ENCODE data around the gene WDR45B.

WDR45B gene

DNA sequence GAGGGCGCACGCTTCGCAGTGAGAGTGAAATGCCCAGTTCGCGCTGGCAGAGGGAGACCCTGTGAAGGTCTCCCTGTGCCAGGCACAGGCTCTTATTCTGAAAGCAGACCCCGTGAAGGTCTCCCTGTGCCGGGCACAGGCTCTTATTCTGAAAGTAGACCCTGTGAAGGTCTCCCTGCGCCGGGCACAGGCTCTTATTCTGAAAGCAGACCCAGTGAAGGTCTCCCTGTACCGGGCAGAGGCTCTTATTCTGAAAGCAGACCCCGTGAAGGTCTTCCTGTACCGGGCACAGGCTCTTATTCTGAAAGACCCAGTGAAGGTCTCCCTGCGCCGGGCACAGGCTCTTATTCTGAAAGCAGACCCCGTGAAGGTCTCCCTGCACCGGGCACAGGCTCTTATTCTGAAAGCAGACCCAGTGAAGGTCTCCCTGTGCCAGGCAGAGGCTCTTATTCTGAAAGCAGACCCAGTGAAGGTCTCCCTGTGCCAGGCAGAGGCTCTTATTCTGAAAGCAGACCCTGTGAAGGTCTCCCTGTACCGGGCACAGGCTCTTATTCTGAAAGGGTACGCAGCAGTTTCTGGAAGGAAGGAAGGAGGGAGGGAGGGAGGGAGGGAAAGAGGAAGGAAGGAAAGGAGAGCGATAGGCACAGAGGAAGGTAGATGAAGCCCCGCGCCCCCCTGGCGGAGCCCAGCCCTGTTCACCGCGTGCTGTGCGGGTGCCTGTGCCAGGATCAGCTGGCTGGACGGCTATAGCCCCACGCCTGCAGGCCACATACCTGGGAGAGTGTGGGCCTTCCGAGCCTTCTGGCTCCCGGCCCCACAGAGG is 55.3 kb downstream of the WDR45B start:
- Histone ChIP-seq H3K4me3 (ENCODE audit: low read depth in 1 of 2, low read length in 1 of 2) (peak overlapping the region; percentile 50 to 55), H3K27me3 (no peaks in the 10 kb centered on the region), H3K4me1 (ENCODE audit: control insufficient read depth in 1 of 2, insufficient read depth in 1 of 2, low read depth in 1 of 2, low read length in 1 of 2) (peaks cover 35% of the 10 kb centered on the region in 2 experiments), H3K9me3 (no peaks in the 10 kb centered on the region), H3K27ac (peak overlapping the region; percentile 86), H3K36me3 (peaks cover 34% of the 10 kb centered on the region)
- TF ChIP-seq, protein P1, sequence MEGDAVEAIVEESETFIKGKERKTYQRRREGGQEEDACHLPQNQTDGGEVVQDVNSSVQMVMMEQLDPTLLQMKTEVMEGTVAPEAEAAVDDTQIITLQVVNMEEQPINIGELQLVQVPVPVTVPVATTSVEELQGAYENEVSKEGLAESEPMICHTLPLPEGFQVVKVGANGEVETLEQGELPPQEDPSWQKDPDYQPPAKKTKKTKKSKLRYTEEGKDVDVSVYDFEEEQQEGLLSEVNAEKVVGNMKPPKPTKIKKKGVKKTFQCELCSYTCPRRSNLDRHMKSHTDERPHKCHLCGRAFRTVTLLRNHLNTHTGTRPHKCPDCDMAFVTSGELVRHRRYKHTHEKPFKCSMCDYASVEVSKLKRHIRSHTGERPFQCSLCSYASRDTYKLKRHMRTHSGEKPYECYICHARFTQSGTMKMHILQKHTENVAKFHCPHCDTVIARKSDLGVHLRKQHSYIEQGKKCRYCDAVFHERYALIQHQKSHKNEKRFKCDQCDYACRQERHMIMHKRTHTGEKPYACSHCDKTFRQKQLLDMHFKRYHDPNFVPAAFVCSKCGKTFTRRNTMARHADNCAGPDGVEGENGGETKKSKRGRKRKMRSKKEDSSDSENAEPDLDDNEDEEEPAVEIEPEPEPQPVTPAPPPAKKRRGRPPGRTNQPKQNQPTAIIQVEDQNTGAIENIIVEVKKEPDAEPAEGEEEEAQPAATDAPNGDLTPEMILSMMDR (IDR thresholded peaks at IDR 0.05): no peak

DNA sequence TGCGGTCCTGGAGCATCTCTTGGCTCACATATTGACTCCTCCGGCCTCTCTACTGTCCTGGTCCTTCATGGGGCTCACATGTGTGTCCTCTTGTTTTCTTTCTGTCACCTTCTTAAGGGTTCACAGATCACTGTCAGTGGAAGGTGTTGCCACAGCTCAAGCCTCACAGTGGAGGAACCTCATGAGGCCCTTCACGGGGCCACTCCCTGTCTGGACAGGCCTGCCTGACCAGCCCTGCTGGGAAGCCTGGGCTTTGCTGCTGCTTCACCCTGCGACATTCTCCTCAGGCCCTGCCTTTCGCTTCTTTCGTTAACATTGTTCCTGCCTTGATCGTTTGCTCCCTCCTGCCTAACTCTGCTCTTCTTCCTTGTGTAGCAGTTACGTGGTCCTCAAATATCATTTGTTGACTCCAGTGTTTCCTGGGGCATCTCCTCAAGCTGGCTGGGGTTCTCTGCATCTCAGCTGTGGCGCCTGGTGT is 55.9 kb downstream of the WDR45B start:
- H3K9me3 ChIP-seq: no peaks in the 10 kb centered on the region

DNA sequence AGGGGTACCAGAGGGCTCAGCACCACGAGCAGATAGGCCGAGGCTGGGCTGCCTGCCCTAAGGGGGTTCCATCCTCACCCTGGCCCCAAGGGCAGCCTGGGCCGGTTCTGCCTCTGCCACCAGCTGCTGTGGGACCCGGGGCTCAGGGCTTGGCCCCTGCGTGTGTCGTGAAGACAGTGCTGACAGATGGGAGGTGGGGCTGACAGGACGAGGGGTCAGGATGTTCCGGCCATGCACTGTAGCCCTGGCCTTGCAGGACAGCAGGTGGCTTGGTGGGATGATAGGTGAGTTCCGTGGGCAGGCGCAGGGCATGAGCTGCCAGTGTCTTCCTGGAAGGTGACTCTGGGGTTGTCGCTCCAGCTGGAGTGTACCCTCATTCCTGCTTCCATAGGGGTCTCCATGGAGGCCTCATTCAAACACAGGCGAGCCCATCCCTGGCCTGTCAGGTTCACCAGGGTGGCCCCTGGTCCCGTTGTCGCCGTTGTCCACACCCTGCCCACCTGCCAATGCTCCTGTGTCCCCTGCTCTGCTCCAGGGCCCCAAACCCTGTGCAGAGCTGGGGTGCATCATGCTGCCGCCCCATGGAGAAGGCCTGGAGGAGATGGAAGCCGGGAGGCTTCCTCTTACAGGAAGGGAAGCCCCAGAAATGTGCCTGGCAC is 57.2 kb downstream of the WDR45B start:
- peaks cover 26% of the 10 kb centered on the region for H3K36me3 ChIP-seq
- H3K27me3 ChIP-seq: no peaks in the 10 kb centered on the region
- peak overlapping the region; percentile 86 for H3K27ac ChIP-seq
- TF ChIP-seq, protein P1 (IDR thresholded peaks at IDR 0.05): no peak
- H3K4me3 ChIP-seq (ENCODE audit: low read depth in 1 of 2, low read length in 1 of 2): peak overlapping the region in 1 of 2 experiments; percentile 10
- no peaks in the 10 kb centered on the region for H3K9me3 ChIP-seq
- H3K4me1 ChIP-seq (ENCODE audit: control insufficient read depth in 1 of 2, insufficient read depth in 1 of 2, low read depth in 1 of 2, low read length in 1 of 2): peaks cover 35 to 40% of the 10 kb centered on the region in 2 experiments

More for the DNA sequence above, 55.9 kb downstream of the WDR45B start:
- H3K4me1 ChIP-seq (ENCODE audit: control insufficient read depth in 1 of 2, insufficient read depth in 1 of 2, low read depth in 1 of 2, low read length in 1 of 2): peaks cover 35% of the 10 kb centered on the region in 2 experiments
- H3K27me3 ChIP-seq: no peaks in the 10 kb centered on the region
- peaks cover 34% of the 10 kb centered on the region for H3K36me3 ChIP-seq
- TF ChIP-seq, protein P1 (IDR thresholded peaks at IDR 0.05): no peak
- peak overlapping the region; percentile 50 to 55 for H3K4me3 ChIP-seq (ENCODE audit: low read depth in 1 of 2, low read length in 1 of 2)
- H3K27ac ChIP-seq: peak overlapping the region; percentile 86

DNA sequence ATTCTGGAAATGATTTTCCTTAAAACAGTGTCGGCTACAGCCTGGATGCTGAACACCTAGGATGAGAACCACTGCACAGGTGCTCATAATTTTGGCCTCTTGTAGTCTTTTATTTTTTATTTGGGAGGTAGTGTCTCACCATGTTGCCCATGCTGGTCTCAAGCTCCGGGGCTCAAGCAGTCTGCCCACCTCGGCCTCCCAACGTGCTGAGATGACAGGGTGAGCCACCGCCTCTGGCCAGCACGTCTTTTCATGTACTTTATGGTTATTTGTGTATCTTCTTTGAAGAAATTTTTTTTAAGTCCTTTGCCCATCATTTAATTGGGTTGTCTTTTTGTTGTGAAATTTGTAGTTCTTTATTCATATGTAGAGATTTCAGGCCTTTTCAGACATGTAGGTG is 58.0 kb downstream of the WDR45B start:
- peaks cover 26% of the 10 kb centered on the region for H3K36me3 ChIP-seq
- H3K27ac ChIP-seq: peak overlapping the region; percentile 86
- H3K9me3 ChIP-seq: no peaks in the 10 kb centered on the region
- TF ChIP-seq, protein P1 (IDR thresholded peaks at IDR 0.05): no peak
- no peak overlapping the region for H3K4me3 ChIP-seq (ENCODE audit: low read depth in 1 of 2, low read length in 1 of 2)
- H3K27me3 ChIP-seq: no peaks in the 10 kb centered on the region
- peaks cover 35 to 40% of the 10 kb centered on the region in 2 experiments for H3K4me1 ChIP-seq (ENCODE audit: control insufficient read depth in 1 of 2, insufficient read depth in 1 of 2, low read depth in 1 of 2, low read length in 1 of 2)

DNA sequence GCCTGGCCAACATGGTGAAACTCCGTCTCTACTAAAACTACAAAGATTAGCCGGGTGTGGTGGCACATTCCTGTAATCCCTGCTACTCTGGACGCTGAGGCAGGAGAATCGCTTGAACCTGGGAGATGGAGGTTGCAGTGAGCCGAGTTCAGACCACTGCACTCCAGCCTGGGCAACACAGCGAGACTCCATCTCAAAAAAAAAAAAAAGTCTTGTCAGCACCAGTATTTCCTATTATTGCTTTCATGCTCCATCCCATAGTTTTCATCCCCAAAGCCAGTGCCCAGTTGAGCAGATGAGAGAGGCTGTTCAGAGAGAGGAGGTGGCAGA is 58.4 kb downstream of the WDR45B start:
- no peak overlapping the region for H3K4me3 ChIP-seq (ENCODE audit: low read depth in 1 of 2, low read length in 1 of 2)
- H3K27ac ChIP-seq: peak overlapping the region; percentile 86
- peaks cover 35 to 40% of the 10 kb centered on the region in 2 experiments for H3K4me1 ChIP-seq (ENCODE audit: control insufficient read depth in 1 of 2, insufficient read depth in 1 of 2, low read depth in 1 of 2, low read length in 1 of 2)
- no peaks in the 10 kb centered on the region for H3K9me3 ChIP-seq
- H3K27me3 ChIP-seq: no peaks in the 10 kb centered on the region
- TF ChIP-seq, protein P1 (IDR thresholded peaks at IDR 0.05): no peak
- H3K36me3 ChIP-seq: peaks cover 28% of the 10 kb centered on the region
